Measurements from ENCODE around the gene TCF4.

TCF4 gene

DNA sequence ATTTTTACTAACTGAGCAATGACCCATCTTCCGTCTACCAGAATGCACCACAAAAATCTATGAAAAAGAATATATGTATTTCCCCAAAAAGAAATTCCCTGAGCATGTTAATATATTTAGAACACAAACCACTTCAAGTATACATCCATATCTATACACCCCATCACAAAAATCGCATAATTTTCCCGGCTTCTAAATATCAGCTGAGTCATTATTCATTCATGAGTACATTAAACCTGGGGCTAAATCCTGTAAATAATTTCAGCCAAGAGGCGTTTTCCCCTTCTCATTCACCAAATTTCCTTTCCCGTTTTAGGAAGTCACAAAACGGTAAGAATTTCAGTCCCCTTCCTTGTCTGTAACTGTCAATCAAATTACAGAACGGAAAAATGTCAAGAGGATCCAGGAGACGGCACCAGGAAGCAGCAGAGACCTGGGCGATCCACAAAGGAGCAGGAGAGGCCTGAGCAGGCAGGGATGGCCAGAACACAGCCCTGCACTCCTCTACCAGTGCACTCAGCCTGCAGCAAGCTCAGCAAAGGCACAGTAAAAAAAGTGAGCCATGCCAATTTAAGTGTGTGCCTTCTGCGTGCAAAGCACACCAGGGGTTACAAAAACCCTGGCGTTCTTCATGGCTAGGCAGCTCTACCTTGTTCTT, 300.7 kb downstream of the TCF4 start:
- POLR2A ChIA-PET = no interaction called here
- no peak for DNase-seq (ENCODE audit: extremely low spot score)
- TF ChIP-seq, protein P1, sequence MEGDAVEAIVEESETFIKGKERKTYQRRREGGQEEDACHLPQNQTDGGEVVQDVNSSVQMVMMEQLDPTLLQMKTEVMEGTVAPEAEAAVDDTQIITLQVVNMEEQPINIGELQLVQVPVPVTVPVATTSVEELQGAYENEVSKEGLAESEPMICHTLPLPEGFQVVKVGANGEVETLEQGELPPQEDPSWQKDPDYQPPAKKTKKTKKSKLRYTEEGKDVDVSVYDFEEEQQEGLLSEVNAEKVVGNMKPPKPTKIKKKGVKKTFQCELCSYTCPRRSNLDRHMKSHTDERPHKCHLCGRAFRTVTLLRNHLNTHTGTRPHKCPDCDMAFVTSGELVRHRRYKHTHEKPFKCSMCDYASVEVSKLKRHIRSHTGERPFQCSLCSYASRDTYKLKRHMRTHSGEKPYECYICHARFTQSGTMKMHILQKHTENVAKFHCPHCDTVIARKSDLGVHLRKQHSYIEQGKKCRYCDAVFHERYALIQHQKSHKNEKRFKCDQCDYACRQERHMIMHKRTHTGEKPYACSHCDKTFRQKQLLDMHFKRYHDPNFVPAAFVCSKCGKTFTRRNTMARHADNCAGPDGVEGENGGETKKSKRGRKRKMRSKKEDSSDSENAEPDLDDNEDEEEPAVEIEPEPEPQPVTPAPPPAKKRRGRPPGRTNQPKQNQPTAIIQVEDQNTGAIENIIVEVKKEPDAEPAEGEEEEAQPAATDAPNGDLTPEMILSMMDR (IDR thresholded peaks at IDR 0.05; ENCODE audit: control extremely low read depth, extremely low read depth, low read depth, missing control alignments) = no peak
- CTCF ChIA-PET = interaction anchor here (1.3 to 6.7 kb wide), 6 partner anchors 10 to 53 kb away, joined by 3 to 34 read pairs (median 14); no protein-coding TSS in a partner anchor

DNA sequence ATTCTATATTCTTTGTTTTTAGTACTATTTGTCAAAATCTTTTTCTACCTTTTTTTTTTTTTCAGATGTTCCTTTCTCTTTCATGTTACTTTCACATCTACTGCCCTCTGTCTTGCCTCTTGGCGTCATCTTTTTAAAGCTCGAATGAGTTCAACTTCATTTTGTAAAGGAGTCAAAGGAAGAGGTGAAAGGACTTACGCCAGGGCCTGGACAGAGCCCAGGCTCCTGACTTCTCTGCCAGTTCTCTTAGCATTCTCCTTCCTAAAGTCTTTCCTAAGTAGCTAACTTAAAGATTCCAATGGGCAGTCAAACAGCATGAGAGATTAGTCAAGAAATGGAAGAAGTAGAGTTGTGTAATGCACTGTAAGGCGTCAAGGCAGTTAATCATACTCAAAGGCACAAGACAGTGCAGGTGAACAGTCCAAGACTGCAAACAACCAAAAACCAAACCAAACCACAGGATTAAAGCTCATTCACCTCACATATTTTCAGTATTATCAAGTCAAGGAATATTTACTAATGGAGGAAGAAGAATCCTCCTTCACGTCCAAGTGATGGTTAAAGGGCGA, 301.7 kb downstream of the TCF4 start:
- DNase-seq (ENCODE audit: extremely low spot score) = no peak
- TF ChIP-seq, protein P1 (IDR thresholded peaks at IDR 0.05; ENCODE audit: control extremely low read depth, extremely low read depth, low read depth, missing control alignments) = no peak
- CTCF ChIA-PET = interaction anchor here (1.0 to 6.7 kb wide), 9 partner anchors 9 to 52 kb away, joined by 3 to 34 read pairs (median 9); no protein-coding TSS in a partner anchor
- POLR2A ChIA-PET = no interaction called here

DNA sequence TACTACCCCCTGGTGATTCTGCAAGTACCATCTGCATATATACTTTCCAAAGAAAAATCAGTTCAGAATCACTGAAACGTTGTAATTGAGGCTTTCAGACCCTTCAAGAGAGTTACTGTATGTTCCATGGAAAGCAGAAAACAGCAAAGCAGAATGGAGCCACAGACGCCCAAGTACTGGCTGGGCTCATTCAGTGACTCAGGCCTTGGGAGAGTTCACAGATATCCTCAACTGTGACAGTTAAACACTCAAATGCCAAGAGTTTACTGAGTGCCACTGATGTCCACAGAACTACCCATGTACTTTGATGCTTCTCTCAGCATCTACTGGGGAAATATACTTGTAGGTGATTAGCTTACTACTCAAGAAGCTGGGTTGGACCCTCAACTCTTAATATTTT, 303.4 kb downstream of the TCF4 start:
- TF ChIP-seq, protein P1 (IDR thresholded peaks at IDR 0.05; ENCODE audit: control extremely low read depth, extremely low read depth, low read depth, missing control alignments) = no peak
- ChIA-PET CTCF (interaction anchor here (1.1 to 6.7 kb wide), 7 partner anchors 13 to 39 kb away, joined by 3 to 34 read pairs (median 4); no protein-coding TSS in a partner anchor), POLR2A (no interaction called here)
- DNase-seq (ENCODE audit: extremely low spot score) = no peak

DNA sequence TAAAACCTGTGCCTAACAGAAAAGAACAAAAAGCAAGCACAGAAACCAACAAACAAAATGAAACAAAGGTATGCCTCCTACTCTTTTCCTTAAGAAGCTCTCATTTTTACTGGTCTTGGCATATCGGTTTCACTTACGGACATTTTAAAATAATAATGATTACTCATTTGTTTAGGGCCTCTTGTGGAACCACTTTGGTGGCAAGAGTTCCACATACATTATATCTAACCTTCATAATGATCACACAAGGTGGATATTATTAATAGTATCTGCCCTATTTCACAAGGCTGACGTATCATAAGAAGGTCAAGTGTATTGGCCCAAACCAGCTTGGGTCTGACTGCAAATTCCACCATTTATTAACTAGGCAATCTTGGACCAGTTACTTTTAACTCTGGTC, 304.7 kb downstream of the TCF4 start:
- DNase-seq (ENCODE audit: extremely low spot score) = no peak
- ChIA-PET POLR2A (no interaction called here), CTCF (interaction anchor here (0.9 to 6.7 kb wide), 8 partner anchors 10 to 58 kb away, joined by 3 to 34 read pairs (median 4); no protein-coding TSS in a partner anchor)
- TF ChIP-seq, protein P1 (IDR thresholded peaks at IDR 0.05; ENCODE audit: control extremely low read depth, extremely low read depth, low read depth, missing control alignments) = no peak

DNA sequence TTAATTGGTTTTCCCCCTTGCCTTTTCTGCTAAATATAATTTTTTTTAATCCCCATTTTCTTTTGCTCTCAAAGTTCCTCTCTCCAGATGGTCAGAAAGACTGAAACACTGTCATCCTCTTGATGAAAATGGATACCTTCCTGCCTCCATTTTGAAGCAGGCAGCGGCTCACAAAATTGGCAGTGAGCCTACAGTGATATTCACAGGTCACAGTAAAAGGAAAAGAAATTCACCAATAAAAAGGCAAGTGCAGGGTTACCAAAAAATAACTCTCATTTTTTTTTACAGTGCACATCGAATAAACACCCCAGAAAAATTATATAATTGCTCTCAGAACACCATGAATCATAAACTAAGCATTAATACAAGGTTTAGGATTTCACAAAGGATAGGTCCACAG, 307.5 kb downstream of the TCF4 start:
- POLR2A ChIA-PET = no interaction called here
- no peak for DNase-seq (ENCODE audit: extremely low spot score)
- CTCF ChIA-PET = no interaction called here
- TF ChIP-seq, protein P1 (IDR thresholded peaks at IDR 0.05; ENCODE audit: control extremely low read depth, extremely low read depth, low read depth, missing control alignments) = no peak

DNA sequence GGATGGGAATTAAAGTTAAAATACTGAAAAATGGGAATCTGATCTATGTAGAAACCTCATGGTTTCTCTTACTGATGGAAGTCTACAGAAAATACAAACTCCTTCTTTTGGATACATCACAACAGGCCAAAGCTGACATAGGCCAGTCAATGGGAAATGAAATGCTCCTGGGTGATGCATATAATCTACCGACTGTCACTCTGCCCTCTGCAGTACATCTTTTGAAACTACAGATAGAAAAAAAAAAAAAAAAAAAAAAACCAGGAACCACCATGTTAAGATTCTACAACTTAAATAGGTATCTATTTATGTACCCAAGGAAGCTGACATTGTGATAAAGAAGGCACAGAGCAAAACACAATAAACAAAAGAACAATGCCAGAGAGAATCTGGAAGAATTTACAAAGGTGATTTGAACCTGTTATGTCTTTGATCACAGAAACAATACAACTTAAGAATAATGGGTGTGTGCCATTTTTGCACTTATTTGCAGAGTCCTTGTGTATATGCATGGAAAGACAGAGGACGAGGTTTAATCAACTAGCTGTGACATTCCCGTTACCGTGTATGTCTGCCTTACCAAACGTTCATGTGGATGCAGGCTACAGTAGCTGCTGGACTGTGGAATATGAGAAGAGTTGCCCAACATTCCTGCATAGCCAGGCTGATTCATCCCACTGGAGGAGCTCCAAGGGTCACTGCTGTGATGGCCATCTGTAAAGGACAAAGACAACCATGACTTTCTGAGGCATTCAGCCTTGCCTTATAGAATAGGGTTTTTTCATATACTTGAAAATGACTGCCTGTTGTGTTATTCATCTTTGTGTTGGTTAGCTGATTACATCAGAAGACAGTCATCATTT, 312.7 kb downstream of the TCF4 start:
- POLR2A ChIA-PET = no interaction called here

More for the DNA sequence above, 312.7 kb downstream of the TCF4 start:
- TF ChIP-seq, protein P1 (IDR thresholded peaks at IDR 0.05; ENCODE audit: control extremely low read depth, extremely low read depth, low read depth, missing control alignments) = no peak
- CTCF ChIA-PET = interaction anchor here (0.7 to 7.2 kb wide), 15 partner anchors 9 to 49 kb away, joined by 3 to 69 read pairs (median 4); no protein-coding TSS in a partner anchor
- no peak for DNase-seq (ENCODE audit: extremely low spot score)
